ENCODE results near the gene SHPK.

Gene SHPK, protein sequence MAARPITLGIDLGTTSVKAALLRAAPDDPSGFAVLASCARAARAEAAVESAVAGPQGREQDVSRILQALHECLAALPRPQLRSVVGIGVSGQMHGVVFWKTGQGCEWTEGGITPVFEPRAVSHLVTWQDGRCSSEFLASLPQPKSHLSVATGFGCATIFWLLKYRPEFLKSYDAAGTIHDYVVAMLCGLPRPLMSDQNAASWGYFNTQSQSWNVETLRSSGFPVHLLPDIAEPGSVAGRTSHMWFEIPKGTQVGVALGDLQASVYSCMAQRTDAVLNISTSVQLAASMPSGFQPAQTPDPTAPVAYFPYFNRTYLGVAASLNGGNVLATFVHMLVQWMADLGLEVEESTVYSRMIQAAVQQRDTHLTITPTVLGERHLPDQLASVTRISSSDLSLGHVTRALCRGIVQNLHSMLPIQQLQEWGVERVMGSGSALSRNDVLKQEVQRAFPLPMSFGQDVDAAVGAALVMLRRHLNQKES

GRCh38 chr17:3636154-3636907 lies at the start of gene SHPK, which contains the start of gene CTNS:
TSS of gene SHPK (minus strand) at chr17:3636250. CDS start at chr17:3636219, 31 bp downstream.
TSS of gene CTNS (plus strand) at chr17:3636760. CDS start at chr17:3640207, 3,447 bp downstream.
- peak; percentile 86 to 90 for DNase-seq (ENCODE audit: low read depth in 2 of 2)

DNA sequence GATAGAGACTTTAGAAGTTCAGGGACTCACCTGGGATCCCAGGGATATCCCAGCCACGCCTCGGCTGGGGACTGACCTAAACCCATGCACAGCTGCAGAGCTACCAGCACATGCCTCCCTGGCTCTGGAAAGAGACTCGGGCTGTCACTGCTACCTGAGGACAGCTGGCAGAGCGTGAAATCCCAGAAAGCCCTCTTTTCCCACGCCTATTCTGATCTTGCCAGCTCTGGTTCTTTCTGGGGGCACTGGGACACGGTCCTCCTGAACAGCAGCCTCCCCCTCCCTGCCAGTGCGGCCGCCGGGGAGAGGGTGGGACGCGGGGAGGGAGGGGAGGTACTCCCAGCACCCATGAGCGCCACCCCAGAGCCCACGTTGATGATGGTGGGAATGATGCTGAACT lies 49.1 kb upstream of the SHPK start:
- DNase-seq (ENCODE audit: low read depth in 2 of 2), result no peak

DNA sequence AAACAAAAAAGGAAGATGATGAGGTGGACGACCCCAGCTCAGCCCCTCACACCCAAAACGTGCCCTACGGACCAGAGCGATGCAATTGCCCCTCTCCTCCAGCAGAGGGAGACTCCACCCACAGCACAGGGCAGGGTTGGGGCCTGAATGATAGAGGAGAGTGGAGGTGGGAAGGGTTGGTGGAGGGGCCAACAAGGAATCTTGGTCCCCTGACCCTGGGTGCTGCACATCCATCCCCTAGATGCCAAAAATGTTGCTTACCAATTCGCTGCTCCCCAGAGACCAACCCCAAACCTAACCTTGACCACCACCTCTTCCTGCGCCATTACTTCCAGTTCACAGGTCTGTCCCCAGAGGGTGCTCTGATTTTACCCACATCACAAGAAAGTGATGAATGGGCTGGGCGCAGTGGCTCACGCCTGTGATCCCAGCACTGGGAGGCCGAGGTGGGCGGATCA lies 47.0 kb upstream of the SHPK start:
- DNase-seq (ENCODE audit: low read depth in 2 of 2), result peak in 1 of 2 donors; percentile 38

DNA sequence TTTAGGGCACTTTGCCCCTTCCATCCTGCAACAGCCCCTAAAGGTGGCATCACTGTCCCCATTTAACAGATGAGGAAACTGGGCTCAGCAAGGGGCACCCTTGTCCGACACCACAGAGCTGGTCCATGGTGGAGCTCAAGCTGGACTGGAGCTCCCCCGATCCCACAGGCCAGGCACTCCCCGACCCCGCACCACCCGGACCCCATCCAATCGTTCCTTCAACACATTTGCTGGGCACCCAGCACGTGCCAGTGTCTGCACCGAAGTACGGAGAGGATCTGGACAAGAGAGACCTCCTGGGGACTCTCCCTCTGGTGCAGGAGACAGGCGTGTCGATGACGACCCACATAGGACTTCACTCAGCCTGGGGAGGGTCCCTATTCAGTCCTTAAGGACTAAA lies 46.0 kb upstream of the SHPK start:
- DNase-seq (ENCODE audit: low read depth in 2 of 2), result no peak

DNA sequence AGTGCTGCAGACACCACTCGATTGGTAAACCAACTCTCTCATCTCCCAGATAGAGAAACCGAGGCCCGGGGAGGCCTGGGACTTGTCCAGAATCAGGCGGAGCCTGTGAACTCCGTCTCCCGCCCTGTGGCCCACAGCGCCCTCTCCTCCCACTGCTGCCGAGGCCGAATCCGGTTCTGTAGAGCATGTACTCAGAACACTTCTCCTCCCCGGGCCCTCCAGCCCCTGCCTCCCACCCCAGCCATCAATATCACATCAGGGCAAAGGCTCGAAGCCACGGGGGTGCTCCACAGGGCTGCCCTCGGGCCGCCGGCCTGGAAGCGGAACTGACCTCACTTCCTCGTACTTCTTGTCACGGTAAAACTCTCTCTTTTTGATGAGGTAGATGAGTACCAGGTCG lies 45.5 kb upstream of the SHPK start:
- DNase-seq (ENCODE audit: low read depth in 2 of 2), result no peak

DNA sequence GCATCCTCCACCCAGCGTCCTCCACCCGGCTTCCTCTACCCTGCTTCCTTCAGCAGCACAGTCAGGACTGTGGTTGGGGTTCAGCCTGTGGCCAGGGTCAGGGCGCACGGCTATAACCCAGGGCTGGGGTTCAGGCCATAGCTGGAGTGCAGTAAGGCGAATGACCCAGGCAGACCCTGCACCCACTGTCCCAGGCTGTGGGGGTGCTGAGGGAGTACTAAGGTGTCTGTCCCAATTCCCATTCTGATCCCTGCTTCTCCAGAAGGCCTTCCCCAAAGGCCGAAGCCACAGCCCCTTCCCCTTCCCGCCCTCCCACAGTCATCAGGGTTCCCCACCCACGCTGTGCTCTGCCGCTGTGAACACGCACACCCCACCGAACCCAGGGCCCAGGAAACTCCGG lies 45.0 kb upstream of the SHPK start:
- DNase-seq (ENCODE audit: low read depth in 2 of 2), result no peak

- DNase-seq (ENCODE audit: low read depth in 2 of 2), result no peak
These were observed 43.6 kb upstream of the SHPK start for GRCh38 chr17:3679531-3680126.

GRCh38 chr17:3678821-3679530 lies 42.9 kb upstream of the SHPK start:
- DNase-seq (ENCODE audit: low read depth in 2 of 2), result no peak

DNA sequence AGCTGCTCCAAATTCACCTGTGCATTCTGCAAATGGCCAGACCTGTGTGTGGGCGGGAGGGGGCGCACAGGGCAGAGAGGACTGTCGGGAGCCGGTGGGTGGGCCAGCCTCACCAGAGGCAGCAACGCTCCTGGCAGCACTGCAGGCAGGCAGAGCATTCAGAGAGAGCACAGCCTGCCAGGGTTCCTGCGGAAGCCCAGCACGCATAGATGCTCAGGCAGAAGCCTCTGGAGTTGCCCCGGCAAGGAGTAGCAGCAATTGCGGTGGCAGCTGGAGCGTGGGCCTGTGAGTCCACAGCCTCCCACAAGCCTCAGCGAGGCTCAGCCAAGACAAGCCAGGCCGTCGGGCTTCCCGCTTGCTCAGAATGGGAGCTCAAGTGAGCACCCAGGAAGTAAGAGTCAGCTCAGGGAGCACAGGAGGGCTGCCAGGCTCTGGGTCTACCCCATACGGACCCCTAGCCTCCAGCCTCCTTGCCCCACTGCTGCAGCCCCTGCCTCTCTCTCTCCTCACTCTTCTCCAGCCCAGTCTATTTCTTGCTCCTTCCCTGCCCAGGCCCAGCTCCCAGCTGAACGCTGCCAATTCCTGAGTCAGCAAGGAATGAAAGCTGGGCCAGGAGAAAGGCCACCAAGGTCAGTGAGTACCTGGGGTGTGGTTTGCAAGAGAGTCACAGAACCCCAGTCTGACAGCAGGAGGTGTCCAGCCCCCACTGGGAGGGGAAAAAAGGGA lies 42.2 kb upstream of the SHPK start:
- DNase-seq (ENCODE audit: low read depth in 2 of 2), result no peak

DNA sequence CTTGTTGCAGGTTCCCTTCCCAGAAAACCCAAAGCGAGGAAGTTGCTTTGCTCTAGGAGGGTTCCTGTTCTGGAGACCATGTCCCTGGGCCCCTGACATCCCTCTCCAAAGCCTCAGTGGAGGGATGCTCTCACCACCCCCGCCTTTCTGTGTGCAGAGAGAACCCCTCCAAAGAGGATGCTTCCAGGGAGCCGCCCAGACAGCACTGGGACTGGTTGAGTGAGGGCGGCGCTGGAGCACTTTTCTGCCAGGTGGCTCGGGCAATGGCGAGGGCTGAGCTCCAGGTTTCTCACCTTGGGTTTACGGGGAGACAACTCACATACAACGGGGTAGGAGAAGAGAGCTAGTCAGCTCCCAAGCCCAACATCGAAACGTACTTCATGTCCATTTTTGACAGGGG lies 39.8 kb upstream of the SHPK start:
- no peak for DNase-seq (ENCODE audit: low read depth in 2 of 2)

DNA sequence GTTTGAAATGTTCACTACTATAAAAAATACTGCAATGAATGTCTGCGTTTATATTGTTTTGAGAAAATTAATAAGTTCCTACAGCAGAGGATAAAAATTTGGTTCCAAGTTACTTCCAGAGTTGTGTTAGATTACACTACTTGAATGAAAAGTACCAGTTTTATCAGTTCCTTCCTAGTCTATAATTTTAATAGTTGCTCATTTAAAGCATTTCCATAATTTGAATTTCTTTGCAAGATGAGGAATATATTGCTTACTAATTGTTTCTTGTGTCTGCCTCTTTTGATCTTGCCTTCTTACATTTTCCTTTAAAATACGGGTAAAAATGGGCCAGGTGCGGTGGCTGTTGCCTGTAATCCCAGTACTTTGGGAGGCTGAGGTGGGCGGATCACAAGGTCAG lies 36.5 kb upstream of the SHPK start:
- no peak for DNase-seq (ENCODE audit: low read depth in 2 of 2)

DNA sequence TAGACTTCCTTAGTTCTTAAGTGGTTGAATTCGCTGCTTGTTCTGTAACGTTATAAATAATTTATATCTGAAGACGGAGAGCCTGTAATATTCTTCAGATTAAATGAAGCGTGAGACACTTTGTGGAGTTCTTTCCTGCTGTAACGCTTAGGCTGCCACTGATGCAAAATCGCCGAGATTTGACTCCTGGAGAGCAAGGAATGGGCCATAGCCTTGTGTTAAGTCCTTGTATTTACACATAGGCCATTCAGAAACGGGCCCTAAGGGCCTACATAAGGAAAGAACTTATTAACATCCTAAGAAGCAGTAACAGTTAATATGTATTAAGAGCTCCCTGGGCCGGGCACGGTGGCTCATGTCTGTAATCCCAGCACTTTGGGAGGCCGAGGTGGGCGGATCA lies 33.5 kb upstream of the SHPK start:
- DNase-seq (ENCODE audit: low read depth in 2 of 2), result no peak

GRCh38 chr17:3669085-3669347 lies 33.0 kb upstream of the SHPK start:
- DNase-seq (ENCODE audit: low read depth in 2 of 2), result no peak

DNA sequence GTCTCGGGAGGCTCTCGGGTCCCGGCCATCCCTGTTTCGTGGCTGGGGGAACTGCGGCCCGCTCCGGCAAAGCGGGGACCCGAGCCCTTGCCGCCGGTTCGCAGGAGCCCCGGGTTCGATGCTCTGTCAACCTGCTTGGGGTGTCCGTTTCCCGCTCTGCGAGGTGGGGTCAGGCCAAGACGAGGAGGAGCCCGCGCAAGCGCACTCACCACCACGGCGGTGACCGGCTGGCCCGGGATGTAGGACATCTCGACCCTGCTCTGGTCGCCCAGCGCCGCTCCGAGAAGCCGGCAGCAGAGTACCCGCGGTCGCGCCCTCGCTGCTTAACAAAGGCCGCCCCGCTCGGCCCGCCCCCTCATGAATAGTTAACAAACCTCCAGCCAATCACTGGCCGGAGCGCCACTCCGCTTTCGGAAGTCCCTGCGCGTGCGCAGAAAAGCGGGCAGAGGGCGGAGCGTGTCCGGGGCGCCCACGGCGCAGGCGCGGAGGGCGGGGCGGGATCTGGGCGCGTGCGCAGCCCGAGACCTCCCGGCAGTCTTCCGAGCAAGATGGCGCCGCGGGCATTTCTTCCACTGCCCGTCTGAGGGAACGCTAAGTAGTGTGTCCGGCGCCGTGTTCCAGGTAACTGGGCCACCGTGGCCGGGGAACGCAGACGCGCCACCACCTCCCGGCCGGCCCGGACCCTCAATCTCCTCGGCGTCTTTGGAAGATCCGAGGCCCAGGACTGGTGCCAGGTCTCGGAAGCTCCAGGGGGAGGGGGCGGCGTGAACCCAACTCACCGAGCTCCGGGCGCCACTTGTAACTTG lies 32.4 kb upstream of the SHPK start, which contains the start of the genes EMC6 and TAX1BP3:
Gene EMC6, plus strand, starts transcription at position 534 of the 806 bp plus-strand sequence. CDS start 335 bp downstream, outside the sequence.
Gene TAX1BP3, minus strand, starts transcription at position 300 of the 806 bp plus-strand sequence. Its CDS starts 52 bp downstream, at position 248.
- peak; percentile 98 to 99 for DNase-seq (ENCODE audit: low read depth in 2 of 2)

DNA sequence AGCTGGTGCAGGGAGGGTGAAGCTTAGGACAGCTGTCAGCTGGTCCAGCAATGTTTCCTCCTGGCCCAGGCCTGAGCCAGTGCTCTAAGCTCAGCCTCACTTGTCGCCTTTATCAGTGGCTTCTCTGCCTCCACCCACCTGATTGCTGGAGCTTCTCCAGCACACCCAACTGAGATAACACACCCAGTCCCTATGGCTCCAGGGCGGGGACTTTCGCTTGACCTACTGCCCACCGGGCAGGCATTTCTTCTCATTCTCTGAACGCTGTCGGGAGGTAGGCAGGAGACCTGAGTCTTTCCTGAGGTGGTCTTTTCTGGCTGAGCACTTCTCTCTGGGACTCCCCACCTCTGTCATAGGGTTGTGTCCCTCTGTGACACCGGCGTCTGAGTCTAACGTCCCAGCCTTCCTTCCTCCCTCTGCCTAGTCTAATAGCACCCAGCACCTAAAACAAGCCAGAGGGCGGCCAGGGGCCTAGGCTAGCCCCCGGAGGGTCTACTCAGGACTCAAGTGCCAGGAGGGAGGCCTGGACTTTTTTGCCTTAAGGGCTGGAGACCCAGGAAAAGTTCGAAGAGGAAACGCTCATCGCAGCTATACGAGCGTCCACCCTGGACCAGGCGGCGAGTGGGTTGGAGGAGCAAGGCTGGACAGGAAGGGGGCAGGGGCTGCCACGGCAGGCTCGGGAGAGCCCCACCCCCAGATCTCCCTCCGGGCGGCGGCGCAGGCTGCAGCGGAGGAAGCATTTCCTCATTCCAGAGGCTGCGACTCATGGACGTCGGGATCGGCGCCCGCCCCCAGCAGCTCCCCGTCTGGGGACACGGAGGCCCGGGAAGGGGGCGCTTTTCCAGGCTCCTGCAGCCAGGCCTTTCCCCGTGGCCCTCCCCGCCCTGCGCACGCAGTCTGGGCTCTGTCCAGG lies 31.6 kb upstream of the SHPK start:
- no peak for DNase-seq (ENCODE audit: low read depth in 2 of 2)

- no peak for DNase-seq (ENCODE audit: low read depth in 2 of 2)
These were observed 30.5 kb upstream of the SHPK start for GRCh38 chr17:3666516-3666915.

DNA sequence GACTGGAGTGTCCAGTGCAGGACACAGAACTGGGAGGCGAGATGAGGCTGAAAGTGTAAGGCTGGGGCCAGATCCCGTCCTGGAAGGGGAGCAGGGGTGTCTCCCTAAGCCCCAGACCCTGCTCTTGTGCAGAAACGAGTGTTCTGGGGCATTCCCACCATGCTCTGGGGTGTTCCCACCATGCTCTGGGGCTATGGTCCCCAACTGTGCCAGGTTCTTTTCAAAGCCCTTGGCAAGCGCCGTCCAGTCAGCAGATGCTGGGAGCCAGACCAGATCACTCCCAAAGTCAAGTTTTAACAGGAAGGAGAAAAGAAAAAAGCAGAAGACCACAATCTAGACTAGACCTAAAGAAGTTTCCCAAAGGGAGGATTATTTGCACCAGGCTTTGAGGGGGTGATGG lies 29.8 kb upstream of the SHPK start:
- no peak for DNase-seq (ENCODE audit: low read depth in 2 of 2)

- DNase-seq (ENCODE audit: low read depth in 2 of 2), result no peak
These were observed 27.3 kb upstream of the SHPK start for GRCh38 chr17:3663102-3664011.
